GM18526 (cell line): ENCODE results near the gene IRAG1.

Experiments
- POLR2A ChIP-seq: IDR thresholded peaks from 3 replicates; pipeline ENCODE4 v1.6.1; 2011; ENCODE audit not compliant: insufficient read length; ENCODE audit errors: extremely low read depth

The IRAG1 gene

GRCh38 chr11:10663365-10663764 is 30.2 kb downstream of the IRAG1 start:
- no peak for TF ChIP-seq POLR2A

- no peak for TF ChIP-seq POLR2A
These were observed 33.2 kb downstream of the IRAG1 start for GRCh38 chr11:10660323-10660722.

GRCh38 chr11:10659339-10660216 is 34.0 kb downstream of the IRAG1 start:
- no peak for TF ChIP-seq POLR2A

GRCh38 chr11:10658621-10659338 is 34.8 kb downstream of the IRAG1 start:
- TF ChIP-seq POLR2A: no peak

GRCh38 chr11:10657308-10658271 is 36.0 kb downstream of the IRAG1 start:
- no peak for TF ChIP-seq POLR2A

- no peak for TF ChIP-seq POLR2A
These were observed 37.5 kb downstream of the IRAG1 start for GRCh38 chr11:10655943-10656576.

GRCh38 chr11:10655227-10655626 is 38.3 kb downstream of the IRAG1 start:
- TF ChIP-seq POLR2A: no peak

GRCh38 chr11:10654811-10655150 is 38.8 kb downstream of the IRAG1 start:
- no peak for TF ChIP-seq POLR2A

GRCh38 chr11:10653946-10654810 is 39.4 kb downstream of the IRAG1 start:
- TF ChIP-seq POLR2A: no peak

- no peak for TF ChIP-seq POLR2A
These were observed 40.3 kb downstream of the IRAG1 start for GRCh38 chr11:10653261-10653660.

GRCh38 chr11:10651656-10652361 is 41.7 kb downstream of the IRAG1 start:
- no peak for TF ChIP-seq POLR2A

GRCh38 chr11:10650630-10651029 is 42.9 kb downstream of the IRAG1 start:
- TF ChIP-seq POLR2A: no peak

- TF ChIP-seq POLR2A: no peak
These were observed 43.4 kb downstream of the IRAG1 start for GRCh38 chr11:10650166-10650565.
